Loucy (cell line): ENCODE results near the gene PDE8B.

Experiments used
- H2AFZ ChIP-seq: fragments of 200-600 bp; sonication (generic); 2 replicates; pipeline ENCODE4 v1.6.0; 2016; ENCODE audit warnings: antibody characterized with exemption, mild to moderate bottlenecking, low read length, moderate library complexity
- H3F3A ChIP-seq: fragments of 200-600 bp; 2 replicates; pipeline ENCODE4 v1.6.0; 2016; ENCODE audit warnings: antibody characterized with exemption, low read depth, mild to moderate bottlenecking
- H3K27me3 ChIP-seq: fragments of 200-600 bp; sonication (generic); 2 replicates; pipeline ENCODE4 v1.6.1; 2014; ENCODE audit warnings: low read length, mild to moderate bottlenecking; ENCODE audit not compliant: insufficient read depth, poor library complexity, severe bottlenecking
- H3K36me3 ChIP-seq: fragments of 200-600 bp; sonication (generic); 2 replicates; pipeline ENCODE4 v1.6.1; 2016; ENCODE audit warnings: low read length; ENCODE audit not compliant: insufficient read depth
- H3K4me1 ChIP-seq: fragments of 200-600 bp; sonication (generic); 2 replicates; pipeline ENCODE4 v1.5.1; 2014; ENCODE audit warnings: low read length, mild to moderate bottlenecking; ENCODE audit not compliant: insufficient read depth, poor library complexity, severe bottlenecking
- H3K4me2 ChIP-seq: fragments of 200-600 bp; sonication (generic); 2 replicates; pipeline ENCODE4 v1.6.0; 2014; ENCODE audit warnings: antibody characterized with exemption, low read length, low read depth, mild to moderate bottlenecking; ENCODE audit not compliant: poor library complexity, severe bottlenecking
- H3K4me3 ChIP-seq: fragments of 200-600 bp; sonication (generic); 2 replicates; pipeline ENCODE4 v1.5.1; 2014; ENCODE audit warnings: low read length, mild to moderate bottlenecking, mixed read lengths; ENCODE audit not compliant: poor library complexity, severe bottlenecking
- H3K79me2 ChIP-seq: fragments of 200-600 bp; sonication (generic); 2 replicates; pipeline ENCODE4 v1.6.1; 2014; ENCODE audit warnings: low read length; ENCODE audit not compliant: insufficient read depth
- H3K9ac ChIP-seq: fragments of 200-600 bp; sonication (generic); 2 replicates; pipeline ENCODE4 v1.6.0; 2014; ENCODE audit warnings: mild to moderate bottlenecking, low read depth, low read length, moderate library complexity; ENCODE audit not compliant: poor library complexity, severe bottlenecking
- H3K9me2 ChIP-seq: fragments of 200-600 bp; sonication (generic); replicated peaks from 2 replicates; pipeline ENCODE4 v1.6.1; 2016; ENCODE audit warnings: low read depth, low read length, mixed read lengths
- H3K9me3 ChIP-seq: fragments of 200-600 bp; sonication (generic); 2 replicates; pipeline ENCODE4 v1.6.1; 2014; ENCODE audit warnings: mild to moderate bottlenecking, antibody characterized with exemption, low read length, low read depth; ENCODE audit not compliant: insufficient read depth
- H4K20me1 ChIP-seq: fragments of 200-600 bp; sonication (generic); 2 replicates; pipeline ENCODE4 v1.6.0; 2014; ENCODE audit warnings: antibody characterized with exemption, low read length, mild to moderate bottlenecking; ENCODE audit not compliant: insufficient read depth, poor library complexity, severe bottlenecking
- CTCF ChIP-seq: fragments of 200-600 bp; sonication (generic); conservative IDR thresholded peaks from 2 replicates; pipeline ENCODE4 v1.5.1; 2014; ENCODE audit warnings: mild to moderate bottlenecking, antibody characterized with exemption, low read length
- EZH2phosphoT487 ChIP-seq: fragments of 200-600 bp; IDR thresholded peaks from 2 replicates; pipeline ENCODE4 v1.6.1; 2018; ENCODE audit warnings: antibody characterized with exemption, mild to moderate bottlenecking, moderate library complexity, borderline replicate concordance

PDE8B gene

GRCh38 chr5:77430726-77431125, 220.2 kb downstream of the PDE8B start:
- no peak overlapping the region for H3K9ac ChIP-seq
- no peaks in the 10 kb centered on the region for H3F3A ChIP-seq
- no peaks in the 10 kb centered on the region for H3K9me2 ChIP-seq
- H3K9me3 ChIP-seq = no peaks in the 10 kb centered on the region
- no peak overlapping the region for H2AFZ ChIP-seq
- peaks cover 16% of the 10 kb centered on the region; the same call in 1 of the 2 replicates for H3K36me3 ChIP-seq
- TF ChIP-seq EZH2phosphoT487 (no peak), CTCF (no peak)
- no peak overlapping the region for H3K4me3 ChIP-seq
- no peaks in the 10 kb centered on the region for H3K4me1 ChIP-seq
- no peaks in the 10 kb centered on the region for H4K20me1 ChIP-seq
- peaks cover 10% of the 10 kb centered on the region for H3K27me3 ChIP-seq
- no peaks in the 10 kb centered on the region for H3K79me2 ChIP-seq
- H3K4me2 ChIP-seq = no peak overlapping the region

GRCh38 chr5:77431286-77431685, 220.8 kb downstream of the PDE8B start:
- Histone ChIP-seq H2AFZ (no peak overlapping the region), H3F3A (no peaks in the 10 kb centered on the region), H3K4me1 (no peaks in the 10 kb centered on the region), H3K79me2 (no peaks in the 10 kb centered on the region), H3K9me2 (no peaks in the 10 kb centered on the region), H3K36me3 (peaks cover 20% of the 10 kb centered on the region; the same call in 1 of the 2 replicates), H4K20me1 (no peaks in the 10 kb centered on the region), H3K9ac (no peak overlapping the region), H3K4me3 (no peak overlapping the region), H3K27me3 (peaks cover 10% of the 10 kb centered on the region), H3K4me2 (no peak overlapping the region), H3K9me3 (no peaks in the 10 kb centered on the region)
- no peak for TF ChIP-seq CTCF
- no peak for TF ChIP-seq EZH2phosphoT487

GRCh38 chr5:77431719-77432118, 221.2 kb downstream of the PDE8B start:
- Histone ChIP-seq H3K36me3 (peaks cover 20% of the 10 kb centered on the region; the same call in 1 of the 2 replicates), H2AFZ (no peak overlapping the region), H3K27me3 (peaks cover 10% of the 10 kb centered on the region), H3K4me3 (no peak overlapping the region), H3K9me2 (no peaks in the 10 kb centered on the region), H3K79me2 (no peaks in the 10 kb centered on the region), H3K9ac (no peak overlapping the region), H3K4me1 (no peaks in the 10 kb centered on the region), H3F3A (no peaks in the 10 kb centered on the region), H3K4me2 (no peak overlapping the region), H4K20me1 (no peaks in the 10 kb centered on the region), H3K9me3 (no peaks in the 10 kb centered on the region)
- no peak for TF ChIP-seq CTCF
